SH-SY5Y (cell line): ENCODE measurements around the gene DLX3.

Experiments used
- GATA2 ChIP-seq: IDR thresholded peaks from 2 replicates; pipeline ENCODE4 v1.6.1; 2011; ENCODE audit warnings: mild to moderate bottlenecking, low read depth, low read length
- GATA3 ChIP-seq: IDR thresholded peaks from 2 replicates; pipeline ENCODE4 v1.6.1; 2011; ENCODE audit warnings: low read depth, mild to moderate bottlenecking, low read length, moderate library complexity

- TF ChIP-seq GATA3 (no peak), GATA2 (no peak)
Measured at GRCh38 chr17:49997773-49998703, 3.0 kb upstream of the DLX3 start.
